Kidney capillary endothelial cell (primary cell): ENCODE measurements around the gene ARHGAP26.
"Not testable (repeated sequence)": the region's sequence is repeated elsewhere in the genome, so short reads cannot be mapped to it uniquely, and the experiment has no call there.

ENCODE experiments used
- DNase-seq: peaks from one replicate; pipeline ENCODE4 v3.0.0-alpha.2; 2018; ENCODE audit warnings: low spot score

Gene ARHGAP26

DNA sequence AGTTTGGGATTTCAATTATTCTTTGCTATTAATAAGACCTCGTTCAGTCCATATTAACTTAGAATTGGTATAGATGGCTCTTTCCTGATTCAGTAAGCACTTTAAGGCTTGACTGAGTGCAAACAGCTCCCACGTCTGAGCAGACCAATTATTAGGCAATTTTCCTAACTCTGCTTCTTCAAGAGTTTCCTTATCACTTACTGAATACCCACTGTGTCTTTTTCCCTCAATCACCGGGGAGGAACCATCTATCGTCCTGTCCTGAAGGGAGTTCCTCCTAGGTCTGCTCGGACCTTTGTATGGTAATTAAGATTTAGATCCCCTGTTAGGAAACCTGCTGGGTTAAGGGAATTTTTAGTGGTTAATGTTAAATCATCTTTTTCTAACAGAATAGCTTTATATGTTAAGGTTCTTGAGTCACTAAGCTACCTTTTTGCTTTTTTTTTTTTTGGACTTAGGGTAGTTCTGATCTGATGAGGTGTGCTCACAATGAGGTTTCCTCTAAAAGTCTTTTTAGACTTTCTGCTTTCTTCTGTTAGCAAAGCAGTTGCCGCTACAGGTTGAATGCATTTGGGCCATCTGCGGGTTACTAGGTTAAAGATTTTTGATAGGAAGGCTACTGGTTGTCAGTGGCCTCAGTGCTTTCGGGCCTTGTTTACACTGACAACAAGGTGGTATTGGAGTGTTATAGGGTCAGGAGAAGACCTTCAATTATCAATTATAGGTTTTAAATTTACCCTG lies 322.7 kb downstream of the ARHGAP26 start:
- not testable (repeated sequence) for DNase-seq

DNA sequence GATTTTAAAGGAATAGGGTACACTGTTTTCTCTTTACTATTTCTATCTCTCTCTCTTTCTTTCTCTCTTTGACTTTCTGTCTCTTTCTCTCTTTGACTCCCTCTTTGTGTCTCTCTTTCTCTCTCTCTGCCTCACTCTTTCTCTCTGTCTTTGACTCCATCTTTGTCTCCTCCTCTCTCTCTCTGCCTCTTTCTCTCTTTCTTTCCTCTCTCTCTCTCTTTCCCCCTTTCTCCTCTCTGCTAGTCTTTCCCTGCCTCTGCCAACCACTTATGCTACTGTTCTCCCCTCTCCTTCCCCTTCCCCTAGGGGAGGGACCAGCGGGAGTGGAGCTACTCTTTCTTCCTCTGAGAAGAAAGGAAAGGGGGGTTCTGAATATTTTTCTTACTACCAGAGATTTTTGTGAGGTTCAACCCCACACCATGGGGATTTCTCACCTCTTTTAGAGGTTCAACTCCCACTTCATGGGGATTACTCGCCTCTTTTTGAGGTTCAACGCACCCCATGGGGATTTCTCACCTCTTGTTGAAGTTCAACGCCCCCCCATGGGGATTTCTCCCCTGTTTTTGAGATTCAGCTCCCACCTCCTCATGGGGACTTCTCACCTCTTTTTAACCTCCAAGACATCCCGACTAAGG lies 323.4 kb downstream of the ARHGAP26 start:
- no peak for DNase-seq

DNA sequence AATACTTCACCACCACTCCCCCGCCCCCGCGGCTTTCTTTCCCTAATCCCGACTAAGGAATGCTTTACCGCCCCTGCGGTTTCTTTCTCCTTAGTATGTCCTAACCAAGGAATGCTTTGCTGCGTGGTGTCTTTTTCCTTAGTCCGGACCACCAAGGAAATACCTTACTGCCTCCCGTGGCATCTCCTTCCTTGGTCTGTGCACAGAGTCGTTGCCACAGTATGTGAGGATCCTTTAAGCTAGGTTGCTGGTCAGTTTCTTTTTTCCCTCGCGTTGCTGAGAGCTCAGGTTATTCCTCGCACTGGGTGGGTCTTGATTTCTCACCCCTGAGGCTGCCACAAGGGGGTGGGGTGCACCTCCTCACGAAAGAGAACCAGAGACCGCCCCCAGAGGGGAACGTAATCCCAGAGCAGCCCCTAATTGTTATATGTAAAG lies 323.9 kb downstream of the ARHGAP26 start:
- DNase-seq: no peak

DNA sequence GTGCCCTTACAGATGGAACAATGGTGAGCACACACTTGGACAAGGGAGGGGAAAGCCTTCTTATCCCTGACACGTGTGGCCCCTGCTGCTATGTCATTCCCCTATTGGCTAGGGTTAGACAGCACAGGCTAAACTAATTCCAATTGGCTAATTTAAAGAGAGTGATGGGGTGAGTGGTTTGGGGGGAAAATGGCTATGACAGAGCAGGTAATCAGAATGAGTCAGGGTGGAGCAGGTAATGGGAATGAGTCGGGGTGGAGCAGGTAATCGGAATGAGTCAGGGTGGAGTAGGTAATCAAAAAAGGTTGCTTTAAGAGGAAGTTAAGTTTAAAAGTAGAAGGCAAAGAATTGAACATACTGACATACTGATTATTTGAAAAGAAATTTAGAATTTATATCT lies 324.4 kb downstream of the ARHGAP26 start:
- not testable (repeated sequence) for DNase-seq

DNA sequence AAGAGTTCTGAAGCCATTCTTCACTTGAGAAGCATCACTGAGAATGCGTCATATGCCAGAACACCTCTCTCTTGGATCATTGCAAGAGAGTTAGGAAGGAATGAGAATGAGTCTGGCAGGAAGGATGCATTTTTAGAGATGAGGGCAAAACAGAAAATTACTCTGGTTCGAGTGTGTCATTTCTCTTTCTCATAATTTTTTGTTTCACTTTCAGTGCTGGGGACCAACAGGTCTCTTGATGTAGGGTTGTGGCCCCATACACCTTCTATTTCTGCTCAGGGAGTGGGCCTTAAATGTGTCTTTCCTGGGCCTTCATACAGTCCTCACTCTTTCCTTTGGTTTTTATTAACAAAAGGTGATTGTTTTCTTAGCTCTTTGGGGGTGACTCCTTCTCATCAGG lies 330.9 kb downstream of the ARHGAP26 start:
- no peak for DNase-seq

DNA sequence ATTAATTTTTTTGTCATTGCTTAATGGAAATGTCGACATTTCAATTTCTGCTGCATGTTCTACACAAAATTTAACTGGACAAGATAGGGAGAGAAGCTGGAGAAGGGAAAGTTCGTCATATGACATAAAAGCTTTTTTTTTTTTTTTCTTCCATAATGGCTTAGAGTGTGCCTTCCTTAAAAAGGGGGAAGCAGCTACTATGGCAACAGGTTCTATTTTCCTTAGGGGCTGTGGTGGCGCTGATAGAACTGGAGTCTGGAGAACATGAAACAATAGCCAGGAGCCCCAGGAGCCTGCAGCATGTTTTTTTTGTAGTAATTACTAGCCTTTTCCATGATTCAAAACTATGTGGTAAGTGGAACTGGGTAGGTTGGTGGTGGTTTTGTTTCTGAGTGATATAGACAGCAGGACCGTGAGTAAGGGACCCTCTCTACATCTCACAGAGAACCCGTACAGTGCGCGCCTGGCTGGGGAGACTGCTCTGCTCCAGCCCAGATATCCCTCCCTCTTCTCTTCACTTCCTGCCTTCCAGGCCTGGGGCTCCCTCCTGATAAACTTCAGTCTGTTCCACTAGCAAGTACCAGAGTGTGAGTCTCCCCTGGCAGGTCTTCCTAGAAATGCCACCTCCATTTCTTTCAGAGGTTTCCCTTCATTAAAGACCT lies 331.7 kb downstream of the ARHGAP26 start:
- no peak for DNase-seq

DNA sequence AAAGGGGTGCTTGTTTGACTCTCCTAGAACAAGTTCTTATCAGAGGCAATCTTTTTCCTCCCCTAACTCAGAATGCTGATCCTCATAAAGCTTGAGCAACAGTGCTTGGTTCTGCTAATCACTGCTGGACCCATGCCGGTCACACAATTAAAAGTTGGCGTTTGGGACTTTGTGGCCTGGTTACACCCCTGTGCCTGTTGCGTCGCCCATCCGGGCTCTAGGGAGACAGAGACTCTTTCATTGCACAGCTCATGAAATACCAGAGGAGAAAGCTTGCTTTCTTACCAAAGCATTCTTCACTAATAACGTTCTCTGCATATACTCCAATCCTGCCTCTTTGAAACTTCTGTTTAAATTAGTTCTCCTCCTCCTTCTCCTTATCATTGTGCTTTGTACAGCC lies 332.2 kb downstream of the ARHGAP26 start:
- DNase-seq: no peak

DNA sequence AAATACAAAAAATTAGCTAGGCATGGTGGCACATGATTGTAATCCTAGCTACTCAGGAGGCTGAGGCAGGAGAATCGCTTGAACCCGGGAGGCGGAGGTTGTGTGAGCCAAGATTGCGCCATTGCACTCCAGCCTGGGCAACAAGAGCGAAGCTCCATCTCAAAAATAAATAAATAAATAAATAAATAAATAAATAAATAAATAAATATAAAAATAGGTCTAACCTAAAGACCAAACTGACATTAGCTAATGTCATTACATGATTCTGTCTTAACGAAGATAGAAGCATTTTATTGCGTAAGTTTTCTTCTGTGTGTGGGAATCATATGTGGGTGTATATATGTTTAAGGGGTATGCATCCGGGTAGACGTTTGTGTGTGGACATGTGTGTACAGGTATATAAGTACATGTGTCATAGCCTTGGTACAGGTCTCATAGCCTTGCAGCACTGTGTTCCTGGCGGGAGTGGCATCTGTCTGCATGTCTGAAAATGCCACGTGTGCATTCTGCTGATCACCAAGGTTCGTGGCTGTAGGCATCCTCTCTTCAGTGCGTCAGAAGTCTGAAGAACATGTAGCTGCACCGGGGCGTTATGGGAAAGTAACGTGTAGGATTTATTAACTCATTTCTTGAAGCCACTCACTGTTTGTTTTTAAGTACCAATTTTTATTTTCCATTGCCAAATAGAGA lies 335.2 kb downstream of the ARHGAP26 start:
- no peak for DNase-seq

DNA sequence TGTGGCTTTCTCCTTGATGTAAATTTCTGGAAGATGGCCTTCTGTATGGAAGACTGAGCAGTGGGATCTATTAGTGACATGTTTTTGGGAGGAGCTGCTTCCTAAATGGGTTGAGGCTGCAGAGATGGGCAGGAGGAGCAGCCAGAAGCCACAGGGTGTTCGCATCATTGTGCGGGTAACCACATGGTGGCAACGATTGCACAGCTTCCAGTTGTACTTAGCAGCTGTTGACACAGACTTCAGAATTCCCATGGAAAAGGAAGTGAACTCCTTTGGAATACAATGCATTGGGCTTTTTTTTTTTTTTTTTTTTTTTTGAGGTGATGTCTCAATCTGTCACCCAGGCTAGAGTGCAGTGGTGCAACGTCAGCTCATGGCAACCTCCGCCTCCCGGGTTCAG lies 336.0 kb downstream of the ARHGAP26 start:
- DNase-seq: peak; percentile 66

DNA sequence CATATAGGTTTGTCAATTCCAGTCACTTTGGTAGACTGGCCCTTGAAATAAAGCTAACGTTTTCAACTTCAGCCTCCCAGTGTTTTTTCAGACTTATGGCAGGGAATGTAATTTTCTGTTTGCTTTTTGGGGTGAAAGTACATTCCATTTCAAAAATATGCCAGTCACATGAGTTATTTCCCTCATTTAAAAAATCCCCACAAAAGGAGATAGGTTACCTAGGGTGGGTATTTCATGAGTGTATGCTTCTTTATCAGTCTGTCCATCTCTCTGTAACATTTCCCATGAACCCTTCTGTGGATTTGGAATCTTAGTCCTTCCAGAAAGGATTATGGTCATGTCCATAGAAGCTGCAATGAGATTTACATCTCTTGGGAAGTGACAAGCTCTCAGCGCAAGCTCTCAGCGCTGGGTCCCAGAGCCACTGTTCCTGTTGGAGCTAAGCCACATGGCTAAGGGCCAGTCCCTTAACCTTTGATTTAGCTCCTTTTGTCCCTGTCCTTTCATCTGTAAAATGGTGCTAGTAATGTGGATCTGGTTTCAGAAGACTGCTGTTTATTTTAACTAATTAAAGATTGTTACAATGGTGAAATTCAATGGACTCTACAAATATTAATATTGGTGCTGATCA lies 338.4 kb downstream of the ARHGAP26 start:
- no peak for DNase-seq

DNA sequence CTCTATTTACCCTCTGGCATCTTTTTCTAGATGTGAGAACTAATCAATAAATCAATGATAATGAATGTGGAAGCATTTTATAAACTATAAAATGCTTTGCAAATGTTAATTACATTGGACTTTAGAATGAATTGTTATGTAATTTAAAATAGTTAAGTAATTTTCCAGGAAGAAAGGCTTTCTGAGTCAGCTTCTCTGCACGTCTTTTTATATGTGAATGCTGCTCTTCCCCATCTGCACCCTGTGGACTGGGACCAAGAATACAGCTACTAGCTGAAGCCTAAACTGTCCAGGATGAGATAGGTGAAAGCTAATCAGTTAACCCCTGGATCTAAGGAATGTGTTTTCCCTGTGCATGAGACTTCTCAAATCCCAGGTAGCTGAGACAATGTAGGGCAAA lies 340.4 kb downstream of the ARHGAP26 start:
- no peak for DNase-seq

DNA sequence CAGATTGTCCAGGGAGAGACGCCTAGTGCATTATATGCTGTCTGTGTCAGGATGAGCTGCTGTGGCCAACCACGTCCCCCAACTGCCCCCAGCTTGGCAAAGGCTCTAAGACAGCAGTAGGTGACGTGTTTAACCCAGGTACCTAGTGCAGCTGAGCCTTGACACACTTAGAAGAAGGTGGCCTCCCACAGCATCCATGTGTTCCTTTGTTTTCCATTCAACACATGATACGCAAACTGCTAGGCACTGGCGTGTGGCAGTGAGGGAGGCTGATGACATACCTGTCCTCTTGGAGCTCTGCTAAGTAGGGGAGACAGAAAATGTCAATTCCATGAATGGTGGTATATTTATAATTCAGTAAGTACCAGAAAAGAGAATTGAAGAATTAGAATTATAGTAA lies 341.6 kb downstream of the ARHGAP26 start:
- DNase-seq: no peak

DNA sequence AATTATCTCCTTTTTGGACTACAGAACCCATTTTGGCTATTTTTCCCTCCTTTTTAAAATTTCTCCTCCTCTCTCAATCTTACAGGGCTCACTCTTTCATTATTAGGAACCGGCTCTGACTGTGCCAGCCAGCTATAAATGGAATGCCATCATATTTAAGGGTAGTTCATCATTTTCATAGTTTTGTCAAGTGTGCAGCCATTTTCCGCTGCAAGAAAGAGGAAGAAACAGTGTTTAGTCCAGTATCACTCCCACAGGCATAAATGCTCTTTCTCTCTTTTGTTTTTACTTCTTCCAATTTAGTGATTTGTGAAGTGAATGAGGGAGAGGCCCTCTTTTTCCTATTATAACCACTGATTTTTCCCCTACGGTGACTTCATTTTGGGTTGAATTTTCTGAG lies 343.3 kb downstream of the ARHGAP26 start:
- no peak for DNase-seq

DNA sequence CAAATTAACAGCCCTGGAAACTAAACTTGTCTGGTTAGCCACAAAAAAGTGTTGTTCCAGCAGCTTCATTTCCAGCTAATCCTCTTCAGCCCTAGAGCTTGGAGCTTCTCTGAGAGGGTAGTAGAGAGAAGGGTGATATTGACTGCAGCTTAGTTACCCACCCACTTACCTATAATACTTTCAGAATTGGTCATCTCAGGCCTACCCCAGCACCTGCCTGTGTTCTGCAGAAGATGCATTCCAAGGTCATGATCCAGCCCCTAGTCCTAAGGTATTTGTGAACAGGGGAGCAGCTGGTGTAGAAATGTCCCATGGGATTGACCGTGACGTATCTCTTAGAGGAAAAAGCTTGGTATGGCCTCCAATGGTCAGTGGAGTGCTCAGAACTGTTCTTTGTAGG lies 344.3 kb downstream of the ARHGAP26 start:
- DNase-seq: no peak

DNA sequence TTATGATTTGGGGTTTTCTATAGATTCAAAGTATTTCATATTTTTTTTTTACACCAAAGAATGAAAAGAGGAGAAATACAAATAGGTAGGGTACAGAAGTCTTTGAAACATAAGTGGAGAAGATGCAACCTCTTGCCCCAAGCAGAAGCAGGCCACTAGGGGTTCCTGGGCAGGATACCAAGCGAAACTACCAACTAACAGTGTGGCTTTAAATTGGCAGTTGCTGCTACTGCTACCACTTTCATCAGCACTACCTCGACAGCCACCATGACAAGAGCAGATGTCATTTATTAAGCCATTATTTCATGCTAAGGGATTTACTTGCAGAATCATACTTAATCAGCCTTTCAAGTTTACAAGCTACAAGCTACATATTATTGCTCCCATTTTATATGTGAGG lies 345.2 kb downstream of the ARHGAP26 start:
- no peak for DNase-seq

DNA sequence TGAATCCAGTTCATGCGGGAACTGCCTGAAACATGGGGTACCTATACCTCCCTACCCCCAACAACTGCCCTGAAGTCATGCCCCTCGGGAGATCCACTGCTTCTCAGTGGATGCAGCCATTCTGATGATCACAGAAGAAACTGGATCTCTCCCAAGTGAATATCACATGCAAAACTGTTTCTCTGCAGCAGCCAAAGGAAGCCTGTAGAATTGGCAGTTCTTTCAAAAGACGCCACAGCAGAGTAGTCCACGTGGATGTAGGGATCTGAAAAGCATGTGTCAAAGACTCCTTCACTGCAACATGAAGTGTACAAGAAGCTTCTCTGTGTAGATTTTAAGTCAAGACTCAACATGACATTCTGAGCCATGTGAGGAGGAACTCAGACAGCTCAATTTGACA lies 346.6 kb downstream of the ARHGAP26 start:
- no peak for DNase-seq

DNA sequence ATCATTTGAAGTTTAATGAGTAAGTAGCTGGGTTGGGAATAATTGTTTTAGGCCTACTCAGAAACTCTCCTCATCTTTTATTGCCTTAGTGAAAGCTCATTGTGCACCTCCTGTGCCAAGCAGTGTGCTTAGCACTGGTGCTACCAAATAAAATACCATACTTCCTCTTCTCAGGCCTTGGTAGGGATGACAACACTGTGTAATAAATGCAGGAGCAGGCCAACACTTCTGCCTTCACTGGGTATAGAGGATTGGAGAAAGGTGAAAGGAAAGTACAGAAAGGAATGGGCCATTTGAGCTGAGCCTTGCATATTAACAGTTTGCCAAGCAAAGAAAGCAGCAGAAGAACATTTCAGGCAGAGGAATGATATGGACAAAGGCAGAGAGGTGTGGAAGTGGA lies 347.6 kb downstream of the ARHGAP26 start:
- DNase-seq: no peak

DNA sequence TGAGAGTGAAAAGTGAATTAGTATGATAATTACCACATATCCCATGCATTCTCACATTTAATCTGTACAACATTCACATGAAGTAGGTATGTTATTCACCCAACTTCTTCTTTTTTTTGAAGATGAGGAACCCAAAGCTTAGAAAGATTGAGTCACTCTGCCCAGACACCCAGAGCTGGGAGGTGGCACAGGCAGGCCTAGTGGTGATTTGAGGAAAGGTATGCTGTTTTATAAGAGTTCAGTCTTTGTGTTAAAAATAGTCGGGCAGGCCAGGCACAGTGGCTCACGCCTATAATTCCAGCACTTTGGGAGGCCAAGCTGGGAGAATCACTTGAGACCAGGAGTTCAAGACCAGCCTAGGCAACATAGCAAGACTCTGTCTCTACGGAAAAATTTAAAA lies 348.0 kb downstream of the ARHGAP26 start:
- no peak for DNase-seq

DNA sequence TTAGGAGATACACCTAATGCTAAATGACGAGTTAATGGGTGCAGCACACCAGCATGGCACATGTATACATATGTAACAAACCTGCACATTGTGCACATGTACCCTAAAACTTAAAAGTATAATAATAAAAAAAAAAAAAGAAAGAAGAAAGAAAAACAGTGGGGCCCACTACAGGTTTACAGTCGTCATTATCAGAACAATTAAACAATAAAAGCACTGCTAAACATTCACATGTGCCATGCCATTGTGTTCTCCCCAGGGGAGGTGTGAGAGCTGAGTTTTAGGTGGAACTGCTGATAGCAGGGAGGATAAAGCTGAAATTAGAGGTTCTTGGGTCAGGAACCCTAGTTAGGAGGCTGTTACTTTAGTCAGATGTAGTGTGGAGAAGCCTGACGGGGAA lies 348.6 kb downstream of the ARHGAP26 start:
- DNase-seq: not testable (repeated sequence)

DNA sequence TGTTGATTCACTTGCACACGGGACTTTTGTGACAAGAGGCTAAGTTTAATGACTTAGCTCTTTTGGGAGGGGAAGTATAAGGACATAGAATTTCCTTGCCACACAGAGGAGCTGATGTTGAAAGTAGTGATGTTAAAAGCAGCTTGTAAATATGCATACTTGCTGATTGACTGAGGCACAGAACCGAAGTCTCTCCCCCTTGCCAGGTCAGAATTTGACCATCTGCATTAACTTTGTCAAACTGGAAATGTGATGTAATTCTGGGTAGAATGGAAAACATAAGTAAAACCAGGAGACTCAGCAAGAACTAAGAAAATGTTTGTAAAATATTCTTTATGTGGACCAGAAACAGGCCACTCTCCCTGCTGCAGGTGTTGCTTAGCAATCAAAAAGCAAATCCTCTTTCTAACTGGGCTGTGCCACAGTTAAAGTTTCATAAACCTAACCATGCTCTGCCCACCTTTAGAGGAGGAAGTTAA lies 349.2 kb downstream of the ARHGAP26 start:
- DNase-seq: no peak

DNA sequence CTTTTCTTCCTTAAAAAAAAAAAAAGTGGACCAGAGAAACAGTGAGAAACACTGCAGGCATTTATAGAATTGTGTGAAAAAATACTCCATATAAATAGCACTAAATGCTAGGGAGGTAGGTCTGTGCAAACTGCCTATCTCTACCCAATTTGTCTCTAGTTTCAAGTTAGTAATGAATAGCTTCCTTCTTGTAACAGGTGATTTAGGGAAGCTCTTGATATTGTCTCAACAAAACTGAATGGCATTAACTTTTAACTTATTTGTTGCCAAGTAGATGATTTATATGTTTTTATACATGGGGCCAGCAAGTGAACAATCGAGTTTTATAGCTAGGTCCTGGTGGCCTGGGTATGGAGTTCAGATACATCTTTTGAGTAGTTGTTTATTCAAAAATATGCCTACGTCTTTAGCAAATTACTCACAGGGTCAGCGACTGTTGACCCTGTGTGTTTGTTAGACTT lies 349.7 kb downstream of the ARHGAP26 start:
- DNase-seq: no peak
